GM18499 (cell line): ENCODE results near the gene SPATA6.
"Not testable (repeated sequence)": the region's sequence is repeated elsewhere in the genome, so short reads cannot be mapped to it uniquely, and the experiment has no call there.

Source experiments
- ATAC-seq: cut with Tn5 transposase; IDR thresholded peaks from one replicate; pipeline ENCODE4 v1.9.1; 2021; ENCODE audit warnings: moderate number of reproducible peaks; ENCODE audit not compliant: insufficient read depth, unreplicated experiment

The SPATA6 gene

DNA sequence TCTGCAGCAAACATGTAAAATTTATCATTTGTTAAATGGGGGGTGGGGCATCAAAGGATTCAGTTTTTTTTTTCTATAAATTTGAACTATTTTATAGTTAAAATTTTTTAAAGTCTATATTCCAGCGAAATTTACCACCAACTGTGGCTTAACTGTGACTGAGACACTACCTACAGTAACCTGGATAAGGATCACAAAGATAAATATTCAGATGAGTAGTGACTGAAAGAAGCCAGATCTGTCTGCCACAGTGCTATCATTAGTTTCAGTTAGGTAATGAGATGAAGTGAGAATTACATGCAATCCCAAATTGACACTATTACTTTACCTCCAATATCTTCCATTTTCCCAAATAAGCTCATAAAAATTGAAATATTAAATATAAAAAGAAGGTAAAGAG is 5.4 kb downstream of the SPATA6 start:
- no peak for ATAC-seq

- no peak for ATAC-seq
Observed at GRCh38 chr1:48462716-48463302, 9.2 kb downstream of the SPATA6 start.

- ATAC-seq, result no peak
Observed at GRCh38 chr1:48450505-48450904, 21.5 kb downstream of the SPATA6 start.

- ATAC-seq, result no peak
Observed at GRCh38 chr1:48448932-48449331, 23.1 kb downstream of the SPATA6 start.

- not testable (repeated sequence) for ATAC-seq
Observed at GRCh38 chr1:48444186-48444585, 27.8 kb downstream of the SPATA6 start.

DNA sequence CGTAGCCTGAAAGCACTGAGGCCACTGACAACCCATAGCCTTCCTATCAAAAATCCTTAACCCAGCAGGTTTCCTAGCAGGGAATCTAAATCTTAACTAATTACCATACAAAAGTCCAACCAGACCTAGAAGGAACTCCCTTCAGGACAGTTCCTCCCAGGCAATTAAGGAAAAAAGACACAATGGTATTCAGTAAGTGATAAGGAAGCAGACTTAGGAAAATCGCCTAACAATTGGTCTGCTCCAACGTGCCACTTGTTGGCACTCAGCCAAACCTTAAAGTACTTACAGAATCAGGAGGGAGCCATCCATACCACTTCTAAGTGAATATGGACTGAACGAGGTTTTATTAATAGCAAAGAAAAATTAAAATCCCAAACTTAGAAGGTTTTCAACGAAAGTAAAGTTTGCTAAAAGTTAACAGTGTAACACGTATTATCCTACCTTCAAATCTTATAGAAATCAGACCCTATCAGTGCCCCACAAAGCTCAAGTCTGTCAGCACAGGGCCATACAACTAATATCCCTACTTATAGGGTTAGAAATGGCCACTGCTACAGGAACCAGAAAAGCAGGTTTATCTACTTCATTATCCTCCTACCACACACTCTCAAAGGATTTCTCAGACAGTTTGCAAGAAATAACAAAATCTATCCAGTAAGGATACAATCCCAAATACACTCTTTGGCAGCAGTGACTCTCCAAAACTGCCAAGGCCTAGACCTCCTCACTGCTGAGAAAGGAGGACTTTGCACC is 29.0 kb downstream of the SPATA6 start:
- ATAC-seq, result no peak

DNA sequence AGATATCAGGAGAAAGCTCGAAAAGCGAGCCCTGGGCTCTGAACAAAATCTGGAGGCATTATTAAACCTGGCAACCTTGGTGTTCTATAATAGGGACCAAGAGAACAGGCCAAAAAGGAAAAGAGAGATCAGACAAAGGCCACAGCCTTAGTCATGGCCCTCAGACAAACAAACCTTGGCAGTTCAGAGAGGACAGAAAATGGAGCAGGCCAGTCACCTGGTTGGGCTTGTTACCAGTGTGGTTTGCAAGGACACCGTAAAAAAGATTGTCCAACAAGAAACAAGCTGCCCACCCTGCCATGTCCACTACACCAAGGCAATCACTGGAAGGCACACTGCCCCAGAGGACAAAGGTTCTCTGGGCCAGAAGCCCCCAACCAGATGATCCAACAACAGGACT is 31.2 kb downstream of the SPATA6 start:
- ATAC-seq, result not testable (repeated sequence)

DNA sequence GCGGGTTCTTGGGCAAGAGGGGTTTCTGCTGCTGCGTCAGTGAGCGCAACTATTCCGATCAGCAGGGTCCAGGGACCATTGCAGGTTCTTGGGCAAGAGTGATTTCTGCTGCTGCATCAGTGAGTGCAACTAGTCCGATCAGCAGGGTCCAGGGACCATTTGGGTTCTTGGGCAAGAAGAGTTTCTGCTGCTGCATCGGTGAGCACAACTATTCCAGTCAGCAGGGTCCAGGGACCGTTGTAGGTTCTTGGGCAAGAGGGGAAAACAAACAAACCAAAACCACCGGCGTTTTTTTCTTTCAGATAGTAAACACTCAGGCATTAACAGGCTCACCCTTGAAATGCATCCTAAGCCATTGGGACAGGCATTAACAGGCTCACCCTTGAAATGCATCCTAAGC is 32.6 kb downstream of the SPATA6 start:
- ATAC-seq, result no peak

- not testable (repeated sequence) for ATAC-seq
Observed at GRCh38 chr1:48437379-48437778, 34.6 kb downstream of the SPATA6 start.

DNA sequence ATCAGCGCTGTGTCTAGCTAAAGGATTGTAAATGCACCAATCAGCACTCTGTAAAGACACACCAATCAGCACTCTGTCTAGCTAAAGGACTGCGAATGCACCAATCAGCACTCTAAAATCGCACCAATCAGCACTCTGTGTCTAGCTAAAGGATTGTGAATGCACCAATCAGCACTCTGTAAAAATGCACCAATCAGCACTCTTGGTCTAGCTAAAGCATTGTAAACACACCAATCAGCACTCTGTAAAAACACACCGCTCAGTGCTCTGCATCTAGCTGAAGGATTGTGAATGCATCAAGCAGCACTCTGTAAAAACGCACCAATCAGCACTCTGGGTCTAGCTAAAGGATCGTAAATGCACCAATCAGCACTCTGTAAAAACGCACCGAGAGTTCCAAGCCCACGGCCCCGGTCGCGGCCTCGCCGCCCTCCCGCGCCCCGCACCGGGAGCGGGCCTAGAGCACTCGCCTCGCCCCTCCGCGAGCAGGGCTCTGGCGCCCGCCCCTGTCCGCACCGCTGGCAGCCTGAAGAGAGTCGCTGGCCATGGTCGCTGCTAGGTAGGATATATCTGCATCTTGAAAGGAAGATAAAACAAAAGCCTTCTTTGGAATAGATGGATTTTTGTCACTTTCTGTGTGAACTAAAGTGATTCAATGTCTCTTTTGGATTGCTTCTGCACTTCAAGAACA is 36.5 kb downstream of the SPATA6 start:
- ATAC-seq, result not testable (repeated sequence)

DNA sequence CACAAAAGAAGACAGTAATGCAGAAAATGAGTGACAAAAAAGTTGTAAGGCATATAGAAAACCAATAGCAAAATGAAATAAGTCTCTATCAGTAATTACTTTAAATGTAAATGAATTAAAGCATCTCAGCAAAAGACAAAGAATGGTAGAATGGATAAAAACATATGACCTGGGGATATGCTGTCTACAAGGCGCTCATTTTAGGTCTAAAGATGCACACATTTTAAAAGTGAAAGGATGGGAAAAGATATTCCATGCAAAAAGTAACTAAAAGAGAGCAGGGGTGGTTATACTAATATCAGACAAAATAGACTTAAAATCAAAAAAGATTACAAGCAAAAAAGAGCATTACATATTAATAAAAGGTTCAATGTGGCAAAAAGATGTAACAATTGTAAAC is 41.2 kb downstream of the SPATA6 start:
- no peak for ATAC-seq

- no peak for ATAC-seq
Observed at GRCh38 chr1:48422009-48422408, 50.0 kb downstream of the SPATA6 start.

DNA sequence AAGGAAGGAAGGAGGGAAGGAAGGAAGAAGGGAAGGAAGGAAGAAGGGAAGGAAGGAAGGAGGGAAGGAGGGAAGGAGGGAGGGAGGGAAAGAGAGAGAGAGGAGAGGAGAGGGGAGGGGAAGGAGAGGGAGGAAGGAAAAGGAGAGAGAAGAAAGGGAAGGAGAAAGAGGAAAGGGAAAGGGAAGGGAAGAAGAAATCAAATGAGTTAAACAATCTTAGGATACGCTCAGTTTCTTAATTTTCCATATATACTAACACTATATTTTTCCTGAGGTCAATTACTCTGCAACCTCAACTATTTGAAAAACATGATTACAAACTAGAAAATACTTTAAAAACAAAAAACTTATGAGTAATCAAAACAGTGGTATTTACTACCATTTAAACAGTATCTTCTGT is 53.3 kb downstream of the SPATA6 start:
- ATAC-seq, result no peak

- no peak for ATAC-seq
Observed at GRCh38 chr1:48415050-48415449, 57.0 kb downstream of the SPATA6 start.

DNA sequence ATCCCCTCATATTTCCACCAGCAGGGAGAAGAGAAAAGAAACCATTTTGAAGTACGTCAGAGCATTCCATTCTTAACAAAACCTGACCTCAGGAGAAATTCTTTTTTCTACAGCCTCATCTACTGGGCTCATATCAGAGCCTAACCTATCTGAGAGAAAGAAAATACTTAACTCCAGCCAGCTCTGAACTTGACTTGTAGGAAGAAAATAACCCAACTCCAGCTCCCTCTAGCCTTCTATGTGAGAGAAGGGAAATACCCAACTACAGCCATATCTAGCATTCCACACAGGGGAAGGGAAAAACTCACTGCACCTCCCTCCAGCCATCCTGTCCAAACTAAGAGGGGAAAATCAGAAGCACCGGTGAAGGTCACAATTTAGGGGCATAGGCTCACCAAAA is 57.7 kb downstream of the SPATA6 start:
- no peak for ATAC-seq

DNA sequence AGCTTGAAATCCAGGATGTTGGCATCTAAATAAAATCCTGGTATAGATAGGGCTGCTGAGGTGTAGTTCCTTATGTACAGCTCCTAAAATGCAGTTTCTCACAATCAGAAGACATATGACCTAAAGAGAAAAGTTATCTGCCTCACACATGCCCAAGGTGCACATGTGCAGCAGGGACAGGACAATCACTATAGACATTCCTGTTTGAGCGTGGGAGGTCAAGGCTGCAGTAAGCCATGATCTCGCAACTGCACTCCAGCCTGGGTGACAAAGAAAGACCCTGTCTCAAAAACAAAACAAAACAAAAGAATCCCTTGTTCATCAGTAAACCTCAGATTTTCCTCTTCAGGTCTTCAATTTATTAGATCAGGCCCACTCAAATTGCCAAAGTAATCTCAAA is 66.1 kb downstream of the SPATA6 start:
- ATAC-seq, result no peak

DNA sequence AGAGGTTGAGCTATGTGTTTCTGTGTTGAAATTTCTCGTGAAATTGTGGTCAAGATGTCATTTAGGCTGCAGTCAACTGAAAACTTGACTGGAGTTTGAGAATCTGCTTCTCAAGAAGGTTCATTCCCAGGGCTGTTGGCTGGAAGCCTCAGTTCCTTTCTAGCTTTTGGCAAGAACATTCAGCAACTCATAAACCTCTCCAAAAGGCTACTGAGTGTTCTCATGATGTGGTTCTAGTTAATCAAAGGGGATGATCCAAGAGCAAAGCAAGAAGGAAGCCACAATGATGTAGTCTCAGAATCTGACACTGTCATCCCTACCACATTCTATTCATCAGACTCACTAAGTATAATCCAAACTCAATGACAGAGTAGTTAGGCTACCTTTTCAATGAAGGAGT is 66.6 kb downstream of the SPATA6 start:
- no peak for ATAC-seq

DNA sequence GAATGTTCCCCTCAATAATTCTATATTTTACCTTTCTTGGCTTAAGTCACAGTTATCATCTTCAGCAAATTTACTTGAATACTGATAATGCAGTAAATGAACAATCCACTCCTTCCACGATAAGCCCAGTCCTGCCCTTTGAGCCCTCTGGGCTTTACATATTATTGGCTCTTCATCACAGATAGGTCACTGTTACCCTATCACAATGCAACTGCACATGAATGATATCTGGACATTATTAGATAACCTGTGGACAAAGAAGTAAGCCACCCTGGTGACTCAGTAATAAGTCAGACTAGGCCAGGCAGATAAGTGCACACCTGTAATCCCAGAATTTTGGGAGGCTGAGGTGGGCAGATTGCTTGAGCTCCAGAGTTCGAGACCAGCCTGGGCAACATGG is 69.4 kb downstream of the SPATA6 start:
- ATAC-seq, result no peak

GRCh38 chr1:48396208-48396607 is 75.8 kb downstream of the SPATA6 start:
- ATAC-seq, result no peak

GRCh38 chr1:48391926-48392325 is 80.1 kb downstream of the SPATA6 start:
- no peak for ATAC-seq

DNA sequence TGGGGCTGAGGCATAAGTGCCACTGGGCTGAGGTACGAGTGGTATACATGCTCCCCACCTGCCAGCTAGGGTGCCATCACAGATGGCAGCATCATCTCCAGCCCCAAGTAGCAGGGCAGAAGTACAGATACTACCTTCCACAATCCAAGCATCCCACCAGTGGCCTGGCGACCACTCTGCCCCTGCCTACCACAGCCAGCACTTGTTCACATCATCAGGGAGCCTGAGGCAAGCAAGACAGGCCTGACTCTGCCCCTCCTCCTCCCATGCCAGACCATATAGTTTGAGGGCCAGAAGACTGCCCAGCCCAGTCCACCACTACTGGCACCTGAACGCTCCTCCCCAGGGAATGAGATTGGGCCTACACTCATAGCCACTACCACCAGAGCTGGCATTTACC is 84.6 kb downstream of the SPATA6 start:
- ATAC-seq, result no peak

GRCh38 chr1:48374785-48375184 is 97.2 kb downstream of the SPATA6 start:
- no peak for ATAC-seq
